Panc1 (cell line): Measurements from ENCODE around the gene OSBPL10.

ENCODE experiments used
- POLR2AphosphoS5 ChIP-seq: IDR thresholded peaks from 2 replicates; pipeline ENCODE4 v1.6.1; 2012; ENCODE audit warnings: mild to moderate bottlenecking, low read depth, low read length, moderate library complexity
- TF ChIP-seq, protein P1 (sequence below): fragments of 450-650 bp; IDR thresholded peaks from 2 replicates; pipeline ENCODE4 v1.5.1; 2017; ENCODE audit warnings: mild to moderate bottlenecking
- TF ChIP-seq, protein P2 (sequence below), 2 experiments: IDR thresholded peaks; 2 replicates each; pipeline ENCODE4 v1.6.1; 2011 to 2012; ENCODE audit warnings: low read depth in 2 of 2, control low read depth in 1 of 2, low read length in 1 of 2, mild to moderate bottlenecking in 1 of 2, moderate library complexity in 1 of 2; ENCODE audit not compliant: insufficient read depth in 1 of 2

GRCh38 chr3:31670722-31671121 is 310.3 kb downstream of the OSBPL10 start:
- TF ChIP-seq, protein P1, sequence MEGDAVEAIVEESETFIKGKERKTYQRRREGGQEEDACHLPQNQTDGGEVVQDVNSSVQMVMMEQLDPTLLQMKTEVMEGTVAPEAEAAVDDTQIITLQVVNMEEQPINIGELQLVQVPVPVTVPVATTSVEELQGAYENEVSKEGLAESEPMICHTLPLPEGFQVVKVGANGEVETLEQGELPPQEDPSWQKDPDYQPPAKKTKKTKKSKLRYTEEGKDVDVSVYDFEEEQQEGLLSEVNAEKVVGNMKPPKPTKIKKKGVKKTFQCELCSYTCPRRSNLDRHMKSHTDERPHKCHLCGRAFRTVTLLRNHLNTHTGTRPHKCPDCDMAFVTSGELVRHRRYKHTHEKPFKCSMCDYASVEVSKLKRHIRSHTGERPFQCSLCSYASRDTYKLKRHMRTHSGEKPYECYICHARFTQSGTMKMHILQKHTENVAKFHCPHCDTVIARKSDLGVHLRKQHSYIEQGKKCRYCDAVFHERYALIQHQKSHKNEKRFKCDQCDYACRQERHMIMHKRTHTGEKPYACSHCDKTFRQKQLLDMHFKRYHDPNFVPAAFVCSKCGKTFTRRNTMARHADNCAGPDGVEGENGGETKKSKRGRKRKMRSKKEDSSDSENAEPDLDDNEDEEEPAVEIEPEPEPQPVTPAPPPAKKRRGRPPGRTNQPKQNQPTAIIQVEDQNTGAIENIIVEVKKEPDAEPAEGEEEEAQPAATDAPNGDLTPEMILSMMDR: no peak
- TF ChIP-seq POLR2AphosphoS5: no peak
- TF ChIP-seq, protein P2, sequence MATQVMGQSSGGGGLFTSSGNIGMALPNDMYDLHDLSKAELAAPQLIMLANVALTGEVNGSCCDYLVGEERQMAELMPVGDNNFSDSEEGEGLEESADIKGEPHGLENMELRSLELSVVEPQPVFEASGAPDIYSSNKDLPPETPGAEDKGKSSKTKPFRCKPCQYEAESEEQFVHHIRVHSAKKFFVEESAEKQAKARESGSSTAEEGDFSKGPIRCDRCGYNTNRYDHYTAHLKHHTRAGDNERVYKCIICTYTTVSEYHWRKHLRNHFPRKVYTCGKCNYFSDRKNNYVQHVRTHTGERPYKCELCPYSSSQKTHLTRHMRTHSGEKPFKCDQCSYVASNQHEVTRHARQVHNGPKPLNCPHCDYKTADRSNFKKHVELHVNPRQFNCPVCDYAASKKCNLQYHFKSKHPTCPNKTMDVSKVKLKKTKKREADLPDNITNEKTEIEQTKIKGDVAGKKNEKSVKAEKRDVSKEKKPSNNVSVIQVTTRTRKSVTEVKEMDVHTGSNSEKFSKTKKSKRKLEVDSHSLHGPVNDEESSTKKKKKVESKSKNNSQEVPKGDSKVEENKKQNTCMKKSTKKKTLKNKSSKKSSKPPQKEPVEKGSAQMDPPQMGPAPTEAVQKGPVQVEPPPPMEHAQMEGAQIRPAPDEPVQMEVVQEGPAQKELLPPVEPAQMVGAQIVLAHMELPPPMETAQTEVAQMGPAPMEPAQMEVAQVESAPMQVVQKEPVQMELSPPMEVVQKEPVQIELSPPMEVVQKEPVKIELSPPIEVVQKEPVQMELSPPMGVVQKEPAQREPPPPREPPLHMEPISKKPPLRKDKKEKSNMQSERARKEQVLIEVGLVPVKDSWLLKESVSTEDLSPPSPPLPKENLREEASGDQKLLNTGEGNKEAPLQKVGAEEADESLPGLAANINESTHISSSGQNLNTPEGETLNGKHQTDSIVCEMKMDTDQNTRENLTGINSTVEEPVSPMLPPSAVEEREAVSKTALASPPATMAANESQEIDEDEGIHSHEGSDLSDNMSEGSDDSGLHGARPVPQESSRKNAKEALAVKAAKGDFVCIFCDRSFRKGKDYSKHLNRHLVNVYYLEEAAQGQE (IDR thresholded peaks at IDR 0.05; ENCODE audit: insufficient read depth in 1 of 2, low read depth in 2 of 2, low read length in 1 of 2): no peak
